Endothelial cell of umbilical vein (primary cell): ENCODE data around the gene PRRG1. TPM values are rescaled to one million over a fixed set of nuclear protein-coding genes. Genes with fewer than 3 reads are reported as not detected.

ENCODE experiments used
- BruUV-seq: library from RNA; stranded (reverse); fragments of 400-500 nt; replicated peaks from 2 replicates; lab custom pipeline; 2021; lab: Mats Ljungman, UMichigan
- CTCF ChIA-PET: fragments of 300-600, 350-600 bp; sonication (Branson Sonifier 250); formaldehyde crosslinking; loops from one replicate; lab custom pipeline; 2021; ENCODE audit warnings: antibody characterized with exemption, inconsistent platforms; lab: Charles Lee
- POLR2A ChIA-PET: fragments of 300-600, 350-600 bp; sonication (Branson Sonifier 250); formaldehyde crosslinking; loops from one replicate; lab custom pipeline; 2021; ENCODE audit warnings: antibody characterized with exemption, inconsistent platforms; lab: Charles Lee
- DNase-seq: peaks from one replicate; pipeline ENCODE4 v3.0.0-alpha.2; 2011; ENCODE audit warnings: low read depth, low spot score
- FAIRE-seq: peaks from 2 replicates; lab custom pipeline; 2011; peaks lifted over from hg19 to GRCh38; lab: Jason Lieb, UNC
- H2AFZ ChIP-seq: 2 replicates; pipeline ENCODE4 v1.6.0; 2012; ENCODE audit warnings: low read depth, low read length, control low read depth, inconsistent platforms
- H3K27ac ChIP-seq: 2 replicates; pipeline ENCODE4 v1.5.1; 2011; ENCODE audit warnings: low read depth, mild to moderate bottlenecking, control low read depth, low read length, moderate library complexity; ENCODE audit not compliant: insufficient read depth
- H3K27me3 ChIP-seq, 2 experiments: 2 replicates each; pipeline versions ENCODE4 v1.6.0 to v1.6.1; 2011; ENCODE audit warnings: low read length in 2 of 2, mixed read lengths in 1 of 2; ENCODE audit not compliant: control insufficient read depth in 2 of 2, insufficient read depth in 2 of 2
- H3K36me3 ChIP-seq, 2 experiments: 2 replicates in 1 of 2; 3 replicates in 1 of 2; pipeline ENCODE4 v1.5.1; 2011; ENCODE audit warnings: low read length in 2 of 2, mild to moderate bottlenecking in 1 of 2, moderate library complexity in 1 of 2; ENCODE audit not compliant: control insufficient read depth in 2 of 2, insufficient read depth in 2 of 2; ENCODE audit errors: extremely low read depth in 1 of 2
- H3K4me1 ChIP-seq: 3 replicates; pipeline ENCODE4 v1.5.1; 2011; ENCODE audit warnings: mild to moderate bottlenecking, low read length; ENCODE audit not compliant: control insufficient read depth, insufficient read depth; ENCODE audit errors: extremely low read depth
- H3K4me2 ChIP-seq: 2 replicates; pipeline ENCODE4 v1.6.1; 2011; ENCODE audit warnings: low read length, control low read depth, mixed read lengths; ENCODE audit not compliant: insufficient read depth
- H3K4me3 ChIP-seq, 3 experiments: fragments of 200-600 bp in 1 of 3; sonication (generic), shearing (Covaris generic) in 1 of 3; replicated peaks in 1 of 3; 2 replicates each; pipeline ENCODE4 v1.5.1; 2011 to 2016; ENCODE audit warnings: control low read depth in 3 of 3, low read length in 3 of 3, mild to moderate bottlenecking in 2 of 3, inconsistent platforms in 1 of 3, low read depth in 1 of 3, moderate library complexity in 1 of 3; ENCODE audit not compliant: insufficient read depth in 1 of 3
- H3K79me2 ChIP-seq: 2 replicates; pipeline ENCODE4 v1.6.0; 2012; ENCODE audit warnings: low read length, inconsistent platforms; ENCODE audit not compliant: control insufficient read depth, insufficient read depth
- H3K9ac ChIP-seq: replicated peaks from 2 replicates; pipeline ENCODE3; 2011; ENCODE audit warnings: low read length, control low read depth; ENCODE audit not compliant: insufficient read depth; ENCODE audit errors: extremely low read depth
- H3K9me1 ChIP-seq: replicated peaks from 3 replicates; pipeline ENCODE4 v1.6.0; 2011; ENCODE audit warnings: mild to moderate bottlenecking, low read length; ENCODE audit not compliant: control insufficient read depth, insufficient read depth; ENCODE audit errors: extremely low read depth
- H3K9me3 ChIP-seq: replicated peaks from 2 replicates; pipeline ENCODE4 v1.5.1; 2012; ENCODE audit warnings: low read length, inconsistent platforms; ENCODE audit not compliant: control insufficient read depth, insufficient read depth
- H4K20me1 ChIP-seq: replicated peaks from 2 replicates; pipeline ENCODE3; 2011; ENCODE audit warnings: mild to moderate bottlenecking, low read length; ENCODE audit not compliant: control insufficient read depth, insufficient read depth; ENCODE audit errors: extremely low read depth
- CTCF ChIP-seq, 2 donors: IDR thresholded peaks; 1 replicate in 1 of 2; 2 replicates in 1 of 2; pipeline ENCODE4 v1.5.1; 2011; ENCODE audit warnings: low read length in 2 of 2, mild to moderate bottlenecking in 2 of 2, moderate library complexity in 2 of 2, control low read depth in 1 of 2, inconsistent platforms in 1 of 2, low read depth in 1 of 2; ENCODE audit not compliant: insufficient read depth in 1 of 2; ENCODE audit errors: extremely low read depth in 1 of 2
- EZH2 ChIP-seq: IDR thresholded peaks from 2 replicates; pipeline ENCODE4 v1.6.1; 2012; ENCODE audit warnings: borderline replicate concordance, low read depth, mild to moderate bottlenecking, moderate library complexity, low read length, inconsistent platforms; ENCODE audit not compliant: severe bottlenecking
- FOS ChIP-seq: IDR thresholded peaks from 2 replicates; pipeline ENCODE4 v1.6.1; 2011; ENCODE audit warnings: mild to moderate bottlenecking, low read length, moderate library complexity, borderline replicate concordance; ENCODE audit not compliant: insufficient read depth
- GATA2 ChIP-seq: IDR thresholded peaks from 2 replicates; pipeline ENCODE4 v1.7.0; 2011; ENCODE audit warnings: low read depth, mild to moderate bottlenecking, moderate library complexity, mixed read lengths, low read length; ENCODE audit not compliant: insufficient read length, insufficient read depth
- JUN ChIP-seq: IDR thresholded peaks from 2 replicates; pipeline ENCODE4 v1.6.1; 2011; ENCODE audit warnings: borderline replicate concordance, low read depth; ENCODE audit not compliant: insufficient read length, insufficient read depth
- MAX ChIP-seq: IDR thresholded peaks from 2 replicates; pipeline ENCODE4 v1.6.1; 2011; ENCODE audit not compliant: insufficient read depth, insufficient read length
- MYC ChIP-seq: IDR thresholded peaks from one replicate; pipeline ENCODE4 v1.6.1; 2011; ENCODE audit warnings: mild to moderate bottlenecking, low read depth, low read length
- POLR2A ChIP-seq: IDR thresholded peaks from 2 replicates; pipeline ENCODE4 v1.6.1; 2012; ENCODE audit warnings: low read depth, mild to moderate bottlenecking, control low read depth, low read length
- POLR2AphosphoS5 ChIP-seq: IDR thresholded peaks from 2 replicates; pipeline ENCODE4 v1.6.1; 2012; ENCODE audit warnings: low read depth, mild to moderate bottlenecking, control low read depth, low read length, moderate library complexity; ENCODE audit not compliant: insufficient read depth
- dilution Hi-C: fragments of 300-500 bp; cut with MboI; formaldehyde crosslinking; loops from one replicate; pipeline ENCODE4 v1.15.0; 2019; ENCODE audit warnings: low sequenced_read_pairs; ENCODE audit not compliant: extremely low pct_ligation_motif_present
- intact Hi-C: fragments of 100-400 bp; cut with micrococcal nuclease; formaldehyde crosslinking; loops from one replicate; pipeline ENCODE4 v1.10.0; 2022
- polyA plus RNA-seq, 4 experiments: library from polyadenylated mRNA; depleted of rRNA in 3 of 4; stranded (reverse) in 3 of 4; unstranded in 1 of 4; fragments of >200 nt; gene quantifications; 2 replicates each; pipeline versions ENCODE4 v1.2.1 to v1.2.3, GENCODE V29; 2011 to 2012; ENCODE audit warnings: missing spikeins in 1 of 4
- total RNA-seq: library from RNA; stranded (reverse); gene quantifications from 2 replicates; pipeline ENCODE4 v1.2.3, GENCODE V29; 2021

PRRG1 gene
- total and polyA plus RNA-seq, 2 donors (not counting 3 experiments of a cell fraction or from before 2014, with no cell fraction given): 37.6 to 46.3 TPM

- Histone ChIP-seq H4K20me1 (no peaks in the 10 kb centered on the region), H3K27ac (no peak overlapping the region), H2AFZ (no peak overlapping the region), H3K9ac (no peak overlapping the region), H3K9me3 (no peaks in the 10 kb centered on the region), H3K4me2 (no peak overlapping the region), H3K36me3 (no peaks in the 10 kb centered on the region), H3K9me1 (no peaks in the 10 kb centered on the region), H3K27me3 (no peaks in the 10 kb centered on the region), H3K4me3 (no peak overlapping the region), H3K4me1 (peaks cover 6% of the 10 kb centered on the region), H3K79me2 (peaks cover 16% of the 10 kb centered on the region)
- peak; percentile 73 for FAIRE-seq
- ChIA-PET CTCF (no interaction called here), POLR2A (no interaction called here)
- no peak for DNase-seq
- BruUV-seq: no TSS peak
- intact Hi-C loops (loop anchor here (5.0 kb wide), 1 partner anchor 645 kb away; a partner anchor contains a TSS), dilution Hi-C loops (no loop called here)
- TF ChIP-seq POLR2AphosphoS5: no peak
- no peak for TF ChIP-seq POLR2A
- no peak for TF ChIP-seq MAX
- no peak for TF ChIP-seq EZH2
- TF ChIP-seq CTCF (IDR thresholded peaks at IDR 0.05; ENCODE audit: extremely low read depth in 1 of 2, insufficient read depth in 1 of 2, low read depth in 1 of 2, low read length in 2 of 2): no peak
- no peak for TF ChIP-seq FOS
- no peak for TF ChIP-seq GATA2
- TF ChIP-seq JUN: no peak
- no peak for TF ChIP-seq MYC
Measured at GRCh38 chrX:37347420-37347819, 1.7 kb upstream of the PRRG1 start.
